ENCODE results near the gene PRTN3. TPM values are rescaled to one million over a fixed set of nuclear protein-coding genes. Genes with fewer than 3 reads are reported as not detected.

PRTN3 gene
- polyA plus RNA-seq, 1 of the 3 experiments (the other 2 are of a cell fraction) = not detected

DNA sequence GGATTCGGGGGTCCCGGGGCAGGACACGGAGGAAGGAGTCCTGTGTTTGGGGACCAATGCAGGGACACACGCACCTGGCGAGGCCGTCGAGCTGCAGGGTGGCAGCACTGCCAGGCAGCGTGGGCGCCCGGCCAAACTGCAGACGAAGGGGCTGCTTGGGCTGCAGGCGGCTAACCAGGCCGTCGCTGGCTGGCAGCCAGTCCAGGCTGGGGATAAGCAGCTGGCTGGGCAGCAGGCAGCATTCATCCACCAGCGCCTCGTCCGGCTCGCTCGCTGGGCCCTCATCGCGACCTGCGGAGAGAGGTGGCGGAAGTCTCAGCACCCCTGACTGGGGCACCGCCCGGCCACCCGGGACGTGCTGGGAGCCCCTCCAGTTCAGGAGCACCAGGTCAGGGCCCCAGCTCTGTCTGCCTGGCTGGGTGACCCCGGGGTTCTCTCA is 30.2 kb downstream of the PRTN3 start (continued):
- TF ChIP-seq, protein P1, sequence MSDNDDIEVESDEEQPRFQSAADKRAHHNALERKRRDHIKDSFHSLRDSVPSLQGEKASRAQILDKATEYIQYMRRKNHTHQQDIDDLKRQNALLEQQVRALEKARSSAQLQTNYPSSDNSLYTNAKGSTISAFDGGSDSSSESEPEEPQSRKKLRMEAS (IDR thresholded peaks at IDR 0.05; ENCODE audit: low read depth) = no peak
- TF ChIP-seq GATA2 (CRISPR knock-in tag; IDR thresholded peaks at IDR 0.05) (no peak), CHD2 (IDR thresholded peaks at IDR 0.05; ENCODE audit: low read length, partially characterized antibody) (no peak), FOSL2 (IDR thresholded peaks at IDR 0.05; ENCODE audit: borderline replicate concordance, low read depth) (no peak), TCF12 (IDR thresholded peaks at IDR 0.05) (no peak), SMC3 (IDR thresholded peaks at IDR 0.05; ENCODE audit: low read depth, low read length) (peak; percentile 7; the same call in 1 of the 2 replicates), MEF2A (IDR thresholded peaks at IDR 0.05; ENCODE audit: borderline replicate concordance, low read depth) (no peak), TAF1 (IDR thresholded peaks at IDR 0.05; ENCODE audit: borderline replicate concordance, low read depth, low read length) (no peak), SIN3A (IDR thresholded peaks at IDR 0.05; ENCODE audit: borderline replicate concordance, low read depth, low read length) (no peak), FOXJ3 (CRISPR knock-in tag; IDR thresholded peaks at IDR 0.05) (0 out of 2 replicates have a peak, but pooled peaks have one; percentile 49), FOXM1 (IDR thresholded peaks at IDR 0.05; ENCODE audit: low read depth) (no peak), RAD21 (IDR thresholded peaks at IDR 0.05; ENCODE audit: low read length) (peak; percentile 13; the same call in 1 of the 2 replicates)

DNA sequence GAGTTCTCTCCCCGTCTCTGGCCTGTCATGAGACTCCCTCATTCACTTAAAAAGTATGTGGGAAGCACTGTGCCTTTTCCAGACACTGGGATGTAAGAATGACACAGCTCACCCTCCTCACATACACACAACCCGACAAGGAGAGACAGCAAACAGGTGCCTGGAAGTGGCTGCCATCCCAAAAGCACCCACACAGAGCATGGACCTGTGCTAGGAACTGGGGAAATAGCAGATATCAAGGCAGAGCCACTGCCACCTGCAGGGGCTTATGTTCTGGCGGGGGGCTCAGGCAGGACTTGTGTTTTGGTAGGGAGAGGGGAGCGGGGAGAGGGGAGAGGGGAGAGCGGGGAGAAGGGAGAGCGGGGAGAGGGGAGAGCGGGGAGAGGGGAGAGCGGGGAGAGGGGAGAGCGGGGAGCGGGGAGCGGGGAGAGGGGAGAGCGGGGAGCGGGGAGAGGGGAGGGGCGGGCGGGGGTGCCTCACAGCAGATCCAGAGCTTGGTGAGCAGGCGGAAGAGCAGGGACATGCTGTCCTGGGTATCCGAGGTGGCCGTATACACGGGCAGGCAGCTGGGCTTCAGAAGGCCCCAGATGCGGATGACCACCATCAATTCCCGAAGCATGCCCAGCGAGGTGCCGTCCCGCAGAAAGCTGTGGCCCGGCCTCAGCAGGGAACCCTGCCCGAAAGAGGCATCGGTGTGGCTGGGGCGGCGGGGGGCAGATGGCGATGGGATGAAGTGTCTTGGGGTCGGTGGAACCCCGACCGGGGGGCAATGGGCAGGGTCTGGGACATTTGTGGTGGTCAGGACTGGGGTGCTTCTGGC is 30.9 kb downstream of the PRTN3 start:
- Histone ChIP-seq H3K4me3 (ENCODE audit: low read depth in 2 of 2, low read length in 1 of 2) (no peak overlapping the region), H2AFZ (ENCODE audit: low read depth) (no peak overlapping the region)

More for the DNA sequence above, 30.9 kb downstream of the PRTN3 start:
- TF ChIP-seq JUND (IDR thresholded peaks at IDR 0.05) = no peak
- TF ChIP-seq MXI1 (IDR thresholded peaks at IDR 0.05; ENCODE audit: low read depth, low read length) = no peak
- TF ChIP-seq RXRA (IDR thresholded peaks at IDR 0.05; ENCODE audit: borderline replicate concordance, low read depth) = no peak
- no peak for TF ChIP-seq NRF1 (IDR thresholded peaks at IDR 0.05; ENCODE audit: low read depth, low read length)
- no peaks in the 10 kb centered on the region for H3K9me3 ChIP-seq
- peaks cover 22% of the 10 kb centered on the region for H3F3A ChIP-seq (replicated peaks; ENCODE audit: insufficient read depth)
- no peaks in the 10 kb centered on the region for H3K27me3 ChIP-seq (ENCODE audit: insufficient read depth)
- no peaks in the 10 kb centered on the region for H3K9me2 ChIP-seq
- DNase-seq = peak; percentile 75
- 78% methylated on average over 29 of the region's 33 CpGs for WGBS (ENCODE audit: low lambda C conversion rate)
- ChIA-PET CTCF (interaction anchor here (0.9 to 1.3 kb wide), 4 partner anchors 15 to 111 kb away, joined by 3 to 5 read pairs (median 3); no protein-coding TSS in a partner anchor), POLR2A (interaction anchor here (0.7 kb wide), 1 partner anchor 7 kb away, joined by 3 read pairs; no protein-coding TSS in a partner anchor)
- H3K79me2 ChIP-seq (ENCODE audit: insufficient read depth) = no peaks in the 10 kb centered on the region
- H3K4me1 ChIP-seq (ENCODE audit: control insufficient read depth in 1 of 2, insufficient read depth in 2 of 2, low read depth in 1 of 2, low read length in 1 of 2) = peaks cover 4 to 16% of the 10 kb centered on the region in 2 experiments; a peak in 2 of 4 replicates
- no peaks in the 10 kb centered on the region for H4K20me1 ChIP-seq (ENCODE audit: insufficient read depth)
- peaks cover 3 to 46% of the 10 kb centered on the region in 2 experiments for H3K36me3 ChIP-seq (replicated peaks in 1 of 2; ENCODE audit: control insufficient read depth in 1 of 2, insufficient read depth in 2 of 2, low read length in 1 of 2)
- H3K9ac ChIP-seq = no peak overlapping the region
- H3K4me2 ChIP-seq = no peak overlapping the region
- peak overlapping the region in 1 of 2 experiments; percentile 76; a peak in 2 of 4 replicates for H3K27ac ChIP-seq (ENCODE audit: low read depth in 2 of 2, low read length in 1 of 2)

Data from SK-N-SH (cell line).